HG03159 (cell line): ENCODE measurements around the gene HNRNPA3.
"Not testable (repeated sequence)": the region's sequence is repeated elsewhere in the genome, so short reads cannot be mapped to it uniquely, and the experiment has no call there.

Experiments
- ATAC-seq: cut with Tn5 transposase; IDR thresholded peaks from one replicate; pipeline ENCODE4 v1.9.1; 2021; ENCODE audit warnings: mild to moderate bottlenecking, moderate library complexity; ENCODE audit not compliant: unreplicated experiment

The HNRNPA3 gene

DNA sequence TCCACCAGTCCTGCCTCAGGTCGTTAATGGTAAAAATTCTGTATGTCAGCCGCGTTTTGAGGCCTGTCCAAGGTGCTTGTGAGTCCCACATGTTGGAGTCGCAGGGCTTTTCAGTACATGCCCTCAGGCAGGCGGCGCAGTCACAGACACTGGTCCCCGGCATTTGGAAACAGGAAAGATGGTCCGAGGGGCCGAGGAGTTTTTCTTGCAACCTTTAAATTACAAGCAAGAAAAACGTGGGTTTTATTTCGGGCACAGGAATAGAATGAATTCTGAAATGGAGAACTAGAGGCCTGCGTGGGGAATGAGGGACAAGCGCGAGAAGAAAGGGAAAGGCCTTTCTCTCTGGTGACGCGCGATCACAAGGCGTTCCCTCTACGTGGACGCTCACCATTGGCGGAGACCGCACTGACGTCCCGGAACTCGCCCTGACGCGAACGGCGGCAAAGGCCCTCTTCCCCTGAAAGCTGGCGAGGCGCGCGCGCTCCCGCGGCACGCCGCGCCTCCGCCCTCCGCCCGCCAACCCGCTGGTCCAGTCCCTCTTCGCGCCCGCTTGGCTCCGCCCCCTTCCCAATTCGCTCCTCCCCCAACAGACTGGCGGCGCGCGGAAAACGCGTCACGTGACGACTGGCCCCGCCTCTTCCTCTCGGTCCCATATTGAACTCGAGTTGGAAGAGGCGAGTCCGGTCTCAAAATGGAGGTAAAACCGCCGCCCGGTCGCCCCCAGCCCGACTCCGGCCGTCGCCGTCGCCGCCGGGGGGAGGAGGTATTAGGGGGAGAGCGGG lies at the start of gene HNRNPA3:
Gene HNRNPA3 (plus strand): TSS at position 689 of the 785 bp plus-strand sequence. CDS start 6 bp downstream, at position 695.
- ATAC-seq, result peak; percentile 85

- ATAC-seq, result no peak
Observed at GRCh38 chr2:177164131-177164530, 48.5 kb upstream of the HNRNPA3 start.

GRCh38 chr2:177164584-177165052 lies 48.0 kb upstream of the HNRNPA3 start:
- ATAC-seq, result peak; percentile 46

DNA sequence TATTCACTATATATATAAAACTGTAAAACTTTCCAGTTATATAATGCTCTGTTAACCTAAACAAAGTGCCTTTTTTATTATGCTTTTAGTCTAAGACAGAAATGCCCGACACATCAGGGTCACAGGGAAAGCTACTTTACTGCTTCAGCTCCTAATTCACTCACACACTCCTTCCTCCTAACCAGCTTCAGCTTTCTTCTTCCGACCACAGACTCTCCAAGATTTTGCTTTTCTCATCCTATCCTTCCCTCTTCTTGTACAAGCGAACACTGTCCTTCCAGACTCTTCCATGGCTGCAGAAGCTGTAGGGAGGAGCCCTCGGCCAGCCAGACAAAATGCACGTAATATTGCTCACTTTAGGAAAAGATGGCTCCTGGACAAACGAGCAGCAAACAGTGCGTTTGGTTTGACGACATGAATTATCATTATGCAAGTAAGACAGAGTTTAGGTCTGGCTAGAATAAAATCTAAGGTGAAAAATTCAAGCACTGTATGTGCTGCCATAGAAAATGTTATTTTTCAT lies 47.5 kb upstream of the HNRNPA3 start:
- no peak for ATAC-seq

DNA sequence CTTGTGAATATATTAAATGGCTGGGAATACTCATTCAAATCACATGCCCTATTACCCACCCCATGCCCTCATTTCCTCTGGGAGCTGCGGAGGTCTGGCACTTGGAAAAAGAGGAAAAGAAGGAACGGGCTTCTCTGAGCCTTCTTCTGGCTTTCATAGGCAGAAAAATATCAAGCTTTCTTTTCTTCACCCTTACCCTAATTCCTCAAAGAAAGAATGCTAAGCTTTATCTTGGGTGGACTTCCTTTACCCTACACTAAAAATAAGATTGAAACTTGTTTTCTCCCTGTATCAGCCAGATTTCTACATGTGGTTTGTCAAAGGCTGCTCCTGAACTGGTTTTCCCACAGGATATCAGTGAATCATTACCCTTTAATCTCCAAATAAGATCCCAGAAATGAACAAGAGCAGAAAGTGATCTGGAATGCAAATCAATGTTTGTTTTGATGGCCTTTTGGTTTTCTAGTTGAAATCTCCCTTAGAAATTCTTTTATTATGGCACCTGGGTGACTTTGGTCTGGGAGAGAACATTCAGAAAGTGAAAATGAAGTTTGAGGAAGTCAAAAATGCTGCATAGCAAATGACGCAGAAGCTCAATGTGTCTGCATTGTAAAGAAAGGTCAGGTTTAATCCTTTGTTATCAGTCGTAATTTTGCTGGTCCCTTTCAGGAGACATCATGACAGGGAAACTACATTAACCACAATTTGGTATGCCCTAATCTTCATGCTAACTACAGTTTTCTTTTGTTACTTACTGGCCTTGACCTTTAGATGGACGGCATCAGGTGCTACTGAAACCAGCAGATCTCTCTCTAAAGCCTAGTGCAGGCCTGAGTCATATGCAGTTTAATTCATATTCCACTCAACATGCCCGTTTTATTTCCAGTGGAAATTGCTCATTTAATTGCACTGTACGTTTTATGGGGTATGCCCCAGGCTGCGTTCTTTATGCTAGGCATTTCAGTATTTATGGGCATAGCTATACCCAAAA lies 46.6 kb upstream of the HNRNPA3 start:
- peak; percentile 50 for ATAC-seq

GRCh38 chr2:177169810-177170514 lies 42.6 kb upstream of the HNRNPA3 start:
- ATAC-seq, result peak; percentile 72

- ATAC-seq, result no peak
Observed at GRCh38 chr2:177171418-177171865, 41.2 kb upstream of the HNRNPA3 start.

DNA sequence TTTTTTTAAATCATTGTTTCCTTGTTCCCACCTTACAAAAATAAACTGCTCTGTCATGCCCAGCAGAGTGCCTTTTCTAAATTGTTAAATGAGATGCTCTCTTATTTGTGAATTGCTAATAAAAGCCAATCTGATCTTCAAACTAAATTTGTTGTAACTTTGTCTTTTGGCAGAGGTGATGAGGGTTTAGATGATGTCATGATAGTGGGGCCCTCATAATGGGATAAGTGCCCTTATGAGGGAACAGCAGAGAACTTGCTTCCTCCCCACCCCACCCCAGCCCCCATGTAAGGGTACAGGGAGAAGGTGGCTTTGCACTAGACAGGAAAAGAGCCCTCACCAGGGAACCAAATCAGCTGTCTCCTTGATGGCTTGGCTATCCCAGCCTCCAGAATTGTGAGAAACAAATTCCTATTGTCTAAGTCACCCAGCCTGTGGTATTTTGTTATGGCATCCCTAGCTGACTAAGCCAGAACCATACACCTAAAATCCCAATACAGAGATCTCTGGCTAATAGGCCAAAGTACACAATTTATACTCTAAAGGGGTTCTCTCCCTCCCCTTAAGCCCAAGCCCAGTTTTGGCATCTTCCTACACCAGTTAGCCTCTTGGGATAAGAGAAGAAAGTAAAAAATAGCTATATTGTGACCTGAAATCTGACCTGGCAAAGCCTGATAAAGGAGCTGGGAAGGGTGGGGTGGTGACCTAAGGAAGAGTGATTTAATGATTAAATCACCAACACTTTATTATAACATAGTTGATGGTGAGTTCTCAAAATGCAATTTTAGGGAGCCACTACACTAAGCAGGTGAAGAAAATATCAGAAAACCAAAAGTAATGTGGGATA lies 40.3 kb upstream of the HNRNPA3 start:
- ATAC-seq, result no peak

- no peak for ATAC-seq
Observed at GRCh38 chr2:177174486-177174885, 38.1 kb upstream of the HNRNPA3 start.

GRCh38 chr2:177175917-177176668 lies 36.5 kb upstream of the HNRNPA3 start:
- ATAC-seq, result no peak

DNA sequence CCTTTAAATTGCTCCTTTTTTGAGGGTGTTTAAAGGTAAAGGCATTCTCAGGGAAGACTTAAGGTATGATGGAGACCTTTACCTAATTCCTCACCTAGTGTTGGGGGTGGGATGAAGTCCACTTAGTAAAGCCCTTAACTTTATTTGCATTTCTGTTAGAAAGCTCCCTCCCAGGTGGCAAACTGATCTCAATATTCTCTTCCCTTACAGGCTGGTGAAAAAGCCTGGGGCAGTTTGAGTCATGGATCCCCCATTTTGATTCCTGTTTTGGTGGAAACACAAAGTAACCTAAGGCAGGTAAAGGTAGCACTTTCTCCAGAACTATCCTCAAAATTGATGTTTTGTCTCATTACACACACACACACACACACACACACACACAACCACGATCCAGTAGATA lies 33.8 kb upstream of the HNRNPA3 start:
- ATAC-seq, result no peak

- no peak for ATAC-seq
Observed at GRCh38 chr2:177179227-177179626, 33.4 kb upstream of the HNRNPA3 start.

DNA sequence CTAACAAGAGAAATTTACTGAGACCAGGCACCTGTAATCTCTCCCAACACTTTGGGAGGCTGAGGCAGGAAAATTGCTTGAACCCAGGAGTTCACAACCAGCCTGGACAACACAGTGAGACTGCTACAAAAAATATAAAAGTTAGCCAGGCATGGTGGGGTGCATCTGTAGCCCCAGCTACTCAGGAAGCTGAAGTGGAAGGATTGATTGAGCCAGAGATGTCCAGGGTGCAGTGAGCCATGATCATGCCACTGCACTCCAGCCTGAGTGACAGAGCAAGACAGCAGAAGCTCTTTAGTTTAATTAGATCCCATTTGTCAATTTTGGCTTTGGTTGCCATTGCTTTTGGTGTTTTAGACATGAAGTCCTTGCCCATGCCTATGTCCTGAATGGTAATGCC lies 32.9 kb upstream of the HNRNPA3 start:
- not testable (repeated sequence) for ATAC-seq

DNA sequence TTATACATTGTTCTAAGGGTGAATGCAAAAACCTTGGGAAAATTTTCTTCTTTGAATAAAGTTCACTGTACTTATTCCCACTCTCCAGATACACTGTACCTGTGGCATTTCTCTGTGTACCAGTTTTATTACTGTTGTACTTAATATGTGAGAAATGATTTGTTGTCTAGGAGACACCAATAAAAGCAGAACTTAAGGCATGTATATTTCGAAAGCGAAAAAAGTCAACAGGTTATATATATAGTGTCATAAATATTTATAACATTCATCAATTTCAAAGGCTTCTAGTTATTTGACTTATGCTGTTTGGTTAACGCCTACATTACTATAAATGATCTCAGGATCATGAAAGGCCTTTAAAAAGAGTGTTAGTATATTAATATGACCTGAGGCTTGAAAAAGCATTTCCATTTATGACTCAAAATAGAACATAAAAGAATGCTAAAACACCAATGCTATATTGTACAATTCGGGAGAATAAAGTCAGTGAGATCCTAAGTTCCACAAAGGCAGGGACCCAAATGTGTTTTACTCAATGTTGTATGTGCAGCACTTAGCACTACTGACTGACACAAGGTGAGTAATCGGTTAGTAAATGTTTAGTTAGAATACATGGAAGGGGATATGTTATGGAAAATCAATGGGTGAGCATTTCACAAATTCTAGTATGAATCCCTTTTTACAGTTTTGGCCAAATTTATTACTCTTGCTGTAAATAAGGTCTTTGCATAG lies 32.2 kb upstream of the HNRNPA3 start:
- no peak for ATAC-seq

- no peak for ATAC-seq
Observed at GRCh38 chr2:177183860-177184259, 28.7 kb upstream of the HNRNPA3 start.

- no peak for ATAC-seq
Observed at GRCh38 chr2:177184606-177185005, 28.0 kb upstream of the HNRNPA3 start.

DNA sequence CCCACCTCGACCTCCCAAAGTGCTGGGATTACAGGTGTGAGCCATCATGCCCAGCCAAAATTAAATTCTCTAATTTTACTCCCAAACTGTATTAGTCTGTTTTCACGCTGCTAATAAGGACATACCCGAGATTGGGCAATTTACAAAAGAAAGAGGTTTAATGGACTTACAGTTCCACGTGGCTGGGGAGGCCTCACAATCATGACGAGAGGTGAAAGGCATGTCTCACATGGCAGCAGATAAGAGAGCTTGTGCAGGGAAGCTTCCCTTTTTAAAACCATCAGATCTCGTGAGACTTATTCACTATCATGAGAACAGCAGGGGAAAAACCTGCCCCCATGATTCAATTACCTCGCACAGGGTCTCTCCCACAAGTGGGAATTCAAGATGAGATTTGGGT lies 26.6 kb upstream of the HNRNPA3 start:
- not testable (repeated sequence) for ATAC-seq

- ATAC-seq, result no peak
Observed at GRCh38 chr2:177187631-177188312, 24.8 kb upstream of the HNRNPA3 start.
